Breast epithelium (tissue), 4 donors: ENCODE data around the gene PEAK1. TPM values are rescaled to one million over a fixed set of nuclear protein-coding genes. Genes with fewer than 3 reads are reported as not detected.

Experiments used
- DNase-seq, 2 donors: peaks; one replicate each; pipeline ENCODE4 v3.0.0-alpha.2; 2019; ENCODE audit warnings: low spot score in 2 of 2
- H3K27ac ChIP-seq, 2 donors: fragments of 200-600 bp; sonication (generic) in 1 of 2; one replicate each; pipeline ENCODE4 v1.5.1; 2016 to 2019; ENCODE audit warnings: mild to moderate bottlenecking in 1 of 2
- H3K27me3 ChIP-seq, 2 donors: fragments of 200-600 bp; sonication (generic) in 1 of 2; one replicate each; pipeline versions ENCODE4 v1.5.1 to v1.6.0; 2017 to 2019; ENCODE audit warnings: control low read depth in 1 of 2, mild to moderate bottlenecking in 1 of 2
- H3K36me3 ChIP-seq: fragments of 200-600 bp; one replicate; pipeline ENCODE4 v1.5.1; 2019
- H3K4me1 ChIP-seq, 2 donors: fragments of 200-600 bp; sonication (generic); one replicate each; pipeline ENCODE4 v1.5.1; 2016 to 2019; ENCODE audit warnings: control low read depth in 1 of 2
- H3K4me3 ChIP-seq, 3 donors: fragments of 200-600 bp; sonication (generic); 1 replicate in 2 of 3; 2 replicates in 1 of 3; pipeline ENCODE4 v1.5.1; 2016 to 2019; ENCODE audit warnings: mild to moderate bottlenecking in 3 of 3, moderate library complexity in 2 of 3
- H3K9me3 ChIP-seq, 2 donors: fragments of 200-600 bp; sonication (generic) in 1 of 2; one replicate each; pipeline ENCODE4 v1.5.1; 2016 to 2019; ENCODE audit warnings: control low read depth in 1 of 2
- CTCF ChIP-seq, 3 donors: fragments of 450-650 bp; IDR thresholded peaks; one replicate each; pipeline ENCODE4 v1.5.1; 2016 to 2017; ENCODE audit warnings: antibody characterized with exemption in 3 of 3, mild to moderate bottlenecking in 3 of 3, moderate library complexity in 3 of 3
- POLR2A ChIP-seq: fragments of 450-650 bp; IDR thresholded peaks from one replicate; pipeline ENCODE4 v1.6.1; 2016; ENCODE audit warnings: antibody characterized with exemption, mild to moderate bottlenecking, moderate library complexity
- POLR2AphosphoS5 ChIP-seq, 3 donors: sonication (generic); formaldehyde crosslinking; IDR thresholded peaks; one replicate each; pipeline ENCODE4 v1.6.1; 2017; ENCODE audit warnings: antibody characterized with exemption in 3 of 3
- intact Hi-C: fragments of 100-400 bp; cut with DNase I; formaldehyde crosslinking; loops from one replicate; pipeline ENCODE4 v1.15.1; 2023; ENCODE audit warnings: low total_unique reads
- total RNA-seq, 3 donors: library from RNA; depleted of rRNA; stranded (reverse); fragments of >200 nt; gene quantifications; one replicate each; pipeline ENCODE4 v1.1.0, GENCODE V29; 2016

The PEAK1 gene
- total RNA-seq, 3 donors from 2014 or later = 48.5 to 99.5 (median 55.2) TPM

GRCh38 chr15:77384589-77385359 is 35.1 kb downstream of the PEAK1 start:
- no peak for TF ChIP-seq POLR2AphosphoS5 (IDR thresholded peaks at IDR 0.05)
- TF ChIP-seq POLR2A = no peak
- TF ChIP-seq CTCF (IDR thresholded peaks at IDR 0.05) = no peak
- Histone ChIP-seq H3K4me3 (no peak overlapping the region), H3K27ac (no peak overlapping the region), H3K4me1 (peaks cover 0 to 12% of the 10 kb centered on the region in 2 donors), H3K27me3 (no peaks in the 10 kb centered on the region), H3K9me3 (no peaks in the 10 kb centered on the region), H3K36me3 (no peaks in the 10 kb centered on the region)
- DNase-seq = no peak
- intact Hi-C loops = no loop called here

GRCh38 chr15:77384086-77384485 is 35.8 kb downstream of the PEAK1 start:
- TF ChIP-seq CTCF (IDR thresholded peaks at IDR 0.05) (no peak), POLR2AphosphoS5 (IDR thresholded peaks at IDR 0.05) (no peak), POLR2A (no peak)
- DNase-seq = no peak
- no peak overlapping the region for H3K27ac ChIP-seq
- no peaks in the 10 kb centered on the region for H3K36me3 ChIP-seq
- H3K9me3 ChIP-seq = no peaks in the 10 kb centered on the region
- H3K27me3 ChIP-seq = no peaks in the 10 kb centered on the region
- intact Hi-C loops = no loop called here
- H3K4me1 ChIP-seq = peaks cover 0 to 12% of the 10 kb centered on the region in 2 donors
- H3K4me3 ChIP-seq = no peak overlapping the region

GRCh38 chr15:77380033-77380432 is 39.9 kb downstream of the PEAK1 start:
- no peaks in the 10 kb centered on the region for H3K27me3 ChIP-seq
- intact Hi-C loops = no loop called here
- H3K9me3 ChIP-seq = no peaks in the 10 kb centered on the region
- H3K36me3 ChIP-seq = no peaks in the 10 kb centered on the region
- H3K4me1 ChIP-seq = peaks cover 0 to 8% of the 10 kb centered on the region in 2 donors
- H3K27ac ChIP-seq = no peak overlapping the region
- TF ChIP-seq POLR2AphosphoS5 (IDR thresholded peaks at IDR 0.05) (no peak), POLR2A (no peak), CTCF (IDR thresholded peaks at IDR 0.05) (no peak)
- H3K4me3 ChIP-seq = no peak overlapping the region
- no peak for DNase-seq

- H3K4me3 ChIP-seq = no peak overlapping the region
- no peak for TF ChIP-seq POLR2A
- TF ChIP-seq POLR2AphosphoS5 (IDR thresholded peaks at IDR 0.05) = no peak
- no peak for TF ChIP-seq CTCF (IDR thresholded peaks at IDR 0.05)
- no peaks in the 10 kb centered on the region for H3K36me3 ChIP-seq
- intact Hi-C loops = no loop called here
- H3K27me3 ChIP-seq = no peaks in the 10 kb centered on the region
- H3K4me1 ChIP-seq = no peaks in the 10 kb centered on the region
- DNase-seq = no peak
- no peaks in the 10 kb centered on the region for H3K9me3 ChIP-seq
- no peak overlapping the region for H3K27ac ChIP-seq
Measured at GRCh38 chr15:77376770-77377169, 43.1 kb downstream of the PEAK1 start.

- intact Hi-C loops = no loop called here
- Histone ChIP-seq H3K27me3 (no peaks in the 10 kb centered on the region), H3K27ac (no peak overlapping the region), H3K36me3 (no peaks in the 10 kb centered on the region), H3K9me3 (no peaks in the 10 kb centered on the region), H3K4me1 (no peaks in the 10 kb centered on the region), H3K4me3 (no peak overlapping the region)
- TF ChIP-seq POLR2AphosphoS5 (IDR thresholded peaks at IDR 0.05) (no peak), CTCF (IDR thresholded peaks at IDR 0.05) (no peak), POLR2A (no peak)
- DNase-seq = no peak
Measured at GRCh38 chr15:77375133-77375532, 44.8 kb downstream of the PEAK1 start.
